VCaP (cell line): Measurements from ENCODE around the gene KCNIP4.

Experiments used
- H3K27ac ChIP-seq: fragments of 450-650 bp; 2 replicates; pipeline ENCODE4 v1.5.1; 2017
- TF ChIP-seq, protein P1 (sequence below): fragments of 450-650 bp; conservative IDR thresholded peaks from 2 replicates; pipeline ENCODE4 v1.5.1; 2017; ENCODE audit warnings: mild to moderate bottlenecking, moderate library complexity

Gene KCNIP4

GRCh38 chr4:21248331-21248730 lies 700.2 kb downstream of the KCNIP4 start:
- TF ChIP-seq, protein P1, sequence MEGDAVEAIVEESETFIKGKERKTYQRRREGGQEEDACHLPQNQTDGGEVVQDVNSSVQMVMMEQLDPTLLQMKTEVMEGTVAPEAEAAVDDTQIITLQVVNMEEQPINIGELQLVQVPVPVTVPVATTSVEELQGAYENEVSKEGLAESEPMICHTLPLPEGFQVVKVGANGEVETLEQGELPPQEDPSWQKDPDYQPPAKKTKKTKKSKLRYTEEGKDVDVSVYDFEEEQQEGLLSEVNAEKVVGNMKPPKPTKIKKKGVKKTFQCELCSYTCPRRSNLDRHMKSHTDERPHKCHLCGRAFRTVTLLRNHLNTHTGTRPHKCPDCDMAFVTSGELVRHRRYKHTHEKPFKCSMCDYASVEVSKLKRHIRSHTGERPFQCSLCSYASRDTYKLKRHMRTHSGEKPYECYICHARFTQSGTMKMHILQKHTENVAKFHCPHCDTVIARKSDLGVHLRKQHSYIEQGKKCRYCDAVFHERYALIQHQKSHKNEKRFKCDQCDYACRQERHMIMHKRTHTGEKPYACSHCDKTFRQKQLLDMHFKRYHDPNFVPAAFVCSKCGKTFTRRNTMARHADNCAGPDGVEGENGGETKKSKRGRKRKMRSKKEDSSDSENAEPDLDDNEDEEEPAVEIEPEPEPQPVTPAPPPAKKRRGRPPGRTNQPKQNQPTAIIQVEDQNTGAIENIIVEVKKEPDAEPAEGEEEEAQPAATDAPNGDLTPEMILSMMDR, result no peak
- no peak overlapping the region for H3K27ac ChIP-seq

DNA sequence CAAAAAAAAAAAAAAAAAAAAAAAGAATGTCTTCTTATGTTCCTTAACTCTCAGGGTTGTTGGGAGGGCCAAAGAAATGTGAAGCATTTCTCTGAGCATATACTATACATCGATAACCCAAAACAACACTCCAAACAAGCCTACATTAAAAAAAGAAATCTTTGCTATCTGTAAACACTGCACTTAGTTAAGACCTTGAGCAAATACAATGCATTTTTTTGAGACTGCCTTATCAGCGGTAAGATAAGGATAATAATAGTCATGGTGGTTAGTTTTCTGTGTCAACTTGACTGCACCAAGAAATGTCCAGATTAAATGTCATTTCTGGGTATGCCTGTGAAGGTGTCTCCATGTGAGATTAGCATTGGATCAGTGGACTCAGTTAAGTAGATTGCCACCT lies 706.4 kb downstream of the KCNIP4 start:
- TF ChIP-seq, protein P1, result no peak
- H3K27ac ChIP-seq, result no peak overlapping the region

GRCh38 chr4:21226637-21227538 lies 721.7 kb downstream of the KCNIP4 start:
- TF ChIP-seq, protein P1, result no peak
- peak overlapping the region; percentile 29; the same call in 1 of the 2 replicates for H3K27ac ChIP-seq

DNA sequence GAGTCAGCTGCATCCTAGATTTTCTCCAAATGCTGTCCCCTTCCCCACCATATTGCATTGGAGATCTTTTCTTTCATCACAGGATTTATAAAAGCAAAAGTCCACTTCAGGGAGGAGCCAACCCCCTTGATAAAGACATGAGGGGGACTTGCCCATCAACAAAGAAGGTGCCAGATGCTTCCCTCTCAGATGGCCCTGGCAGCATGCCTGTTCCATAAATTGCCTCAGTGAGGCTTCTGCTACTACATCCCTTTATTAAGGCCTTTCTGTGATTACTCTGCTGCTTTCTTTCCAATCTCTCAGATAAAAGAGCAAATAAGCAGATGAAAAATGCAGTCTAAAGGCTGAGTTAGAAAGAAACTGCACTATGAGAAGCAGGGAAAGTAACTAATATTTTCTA lies 736.7 kb downstream of the KCNIP4 start:
- TF ChIP-seq, protein P1, result no peak

GRCh38 chr4:21209860-21210259 lies 738.7 kb downstream of the KCNIP4 start:
- TF ChIP-seq, protein P1, result no peak
- H3K27ac ChIP-seq, result no peak overlapping the region

More for the DNA sequence above, 736.7 kb downstream of the KCNIP4 start:
- no peak overlapping the region for H3K27ac ChIP-seq

- no peak overlapping the region for H3K27ac ChIP-seq
Observed at GRCh38 chr4:21205821-21206531, 742.6 kb downstream of the KCNIP4 start.

DNA sequence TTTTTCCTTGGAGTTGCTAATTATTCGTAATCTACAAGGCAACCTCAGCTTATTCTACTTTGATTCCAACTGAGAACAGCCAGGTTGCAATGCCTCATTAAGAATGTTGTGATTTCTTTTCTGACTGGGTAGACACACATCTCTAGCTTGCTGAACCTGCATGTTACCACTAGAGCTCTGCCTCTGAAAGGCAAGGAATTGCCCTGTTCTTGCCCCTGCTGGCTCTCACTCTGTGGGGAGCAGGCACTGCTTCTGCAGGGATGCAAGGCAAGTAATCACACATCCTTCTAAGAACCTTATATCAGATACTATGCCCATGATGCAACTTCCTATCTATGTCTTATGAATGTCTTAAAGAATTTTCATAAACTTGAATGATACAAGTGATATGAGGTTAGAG lies 745.2 kb downstream of the KCNIP4 start:
- TF ChIP-seq, protein P1, result no peak
- H3K27ac ChIP-seq, result no peak overlapping the region

More at GRCh38 chr4:21205821-21206531, 742.6 kb downstream of the KCNIP4 start:
- TF ChIP-seq, protein P1, result no peak
